Ishikawa (cell line): ENCODE results near the gene MIA2.

Source experiments
- CEBPB ChIP-seq: IDR thresholded peaks from 2 replicates; pipeline ENCODE4 v1.6.1; 2012
- CREB1 ChIP-seq: IDR thresholded peaks from 2 replicates; pipeline ENCODE4 v1.6.1; 2012; ENCODE audit warnings: low read depth
- EGR1 ChIP-seq: IDR thresholded peaks from 2 replicates; pipeline ENCODE4 v1.6.1; 2012
- EP300 ChIP-seq: IDR thresholded peaks from 2 replicates; pipeline ENCODE4 v1.6.1; 2012; ENCODE audit warnings: borderline replicate concordance
- FOXM1 ChIP-seq: IDR thresholded peaks from 2 replicates; pipeline ENCODE4 v1.6.1; 2012; ENCODE audit warnings: low read depth, borderline replicate concordance
- MAX ChIP-seq: IDR thresholded peaks from 2 replicates; pipeline ENCODE4 v1.6.1; 2012
- NFIC ChIP-seq: IDR thresholded peaks from 2 replicates; pipeline ENCODE4 v1.6.1; 2012
- RAD21 ChIP-seq: IDR thresholded peaks from 2 replicates; pipeline ENCODE4 v1.6.1; 2012; ENCODE audit warnings: low read depth
- REST ChIP-seq: IDR thresholded peaks from 2 replicates; pipeline ENCODE4 v1.6.1; 2012; ENCODE audit warnings: low read depth, mild to moderate bottlenecking
- TAF1 ChIP-seq: IDR thresholded peaks from 2 replicates; pipeline ENCODE4 v1.6.1; 2012; ENCODE audit warnings: low read depth, mild to moderate bottlenecking
- TCF12 ChIP-seq: IDR thresholded peaks from 2 replicates; pipeline ENCODE4 v1.6.1; 2012; ENCODE audit warnings: low read depth
- TEAD4 ChIP-seq: IDR thresholded peaks from 2 replicates; pipeline ENCODE4 v1.6.1; 2012
- USF1 ChIP-seq: IDR thresholded peaks from 2 replicates; pipeline ENCODE4 v1.6.1; 2012
- YY1 ChIP-seq: IDR thresholded peaks from 2 replicates; pipeline ENCODE4 v1.6.1; 2012; ENCODE audit warnings: low read depth
- ZBTB7A ChIP-seq: IDR thresholded peaks from 2 replicates; pipeline ENCODE4 v1.6.1; 2012; ENCODE audit warnings: low read depth

Gene MIA2

GRCh38 chr14:39381366-39381765, 147.7 kb downstream of the MIA2 start:
- TF ChIP-seq RAD21 (no peak), REST (no peak), EP300 (no peak), NFIC (no peak), YY1 (no peak), ZBTB7A (no peak), FOXM1 (no peak), CEBPB (no peak), EGR1 (no peak), USF1 (no peak), TCF12 (no peak), MAX (no peak), TAF1 (no peak), TEAD4 (no peak), CREB1 (no peak)

GRCh38 chr14:39382463-39382862, 148.7 kb downstream of the MIA2 start:
- TF ChIP-seq EP300 = no peak
- TF ChIP-seq YY1 = no peak
- no peak for TF ChIP-seq FOXM1
- TF ChIP-seq EGR1 = no peak
- no peak for TF ChIP-seq CEBPB
- TF ChIP-seq RAD21 = no peak
- no peak for TF ChIP-seq USF1
- no peak for TF ChIP-seq TCF12
- TF ChIP-seq REST = no peak
- no peak for TF ChIP-seq TAF1
- TF ChIP-seq MAX = no peak
- no peak for TF ChIP-seq CREB1
- no peak for TF ChIP-seq NFIC

GRCh38 chr14:39383026-39383660, 149.4 kb downstream of the MIA2 start:
- TF ChIP-seq NFIC = no peak
- no peak for TF ChIP-seq MAX
- TF ChIP-seq CREB1 = no peak
- no peak for TF ChIP-seq ZBTB7A
- no peak for TF ChIP-seq FOXM1
- no peak for TF ChIP-seq REST
- no peak for TF ChIP-seq TCF12
- no peak for TF ChIP-seq TEAD4
- TF ChIP-seq RAD21 = no peak
- no peak for TF ChIP-seq EGR1
- TF ChIP-seq EP300 = no peak
- no peak for TF ChIP-seq YY1
- TF ChIP-seq TAF1 = no peak
- TF ChIP-seq CEBPB = no peak

- TF ChIP-seq FOXM1 (no peak), TEAD4 (no peak), ZBTB7A (no peak), CREB1 (no peak), CEBPB (no peak)
Measured at GRCh38 chr14:39383741-39384140, 150.0 kb downstream of the MIA2 start.
